Esophagus squamous epithelium (tissue), 5 donors: ENCODE results near the gene SRGAP2. TPM values are rescaled to one million over a fixed set of nuclear protein-coding genes. Genes with fewer than 3 reads are reported as not detected.
A peak's percentile ranks its signal among the peaks of the same experiment; 100 is the strongest.
"Not testable (repeated sequence)": the region's sequence is repeated elsewhere in the genome, so short reads cannot be mapped to it uniquely, and the experiment has no call there.

ENCODE experiments used
- DNase-seq: peaks from one replicate; lab custom pipeline; 2025; lab: John Stamatoyannopoulos, UW
- H3K27ac ChIP-seq, 4 donors: fragments of 200-600 bp; sonication (generic); one replicate each; pipeline ENCODE4 v1.5.1; 2016 to 2019; ENCODE audit warnings: mild to moderate bottlenecking in 1 of 4
- H3K27me3 ChIP-seq, 4 donors: fragments of 200-600 bp; sonication (generic); 1 replicate in 3 of 4; 2 replicates in 1 of 4; pipeline versions ENCODE4 v1.5.1 to v1.6.0; 2017 to 2021; ENCODE audit warnings: antibody characterized with exemption in 1 of 4
- H3K36me3 ChIP-seq, 3 donors: fragments of 200-600 bp; sonication (generic); one replicate each; pipeline ENCODE4 v1.5.1; 2016 to 2019
- H3K4me1 ChIP-seq, 3 donors: fragments of 200-600 bp; sonication (generic); one replicate each; pipeline ENCODE4 v1.5.1; 2017 to 2019
- H3K4me3 ChIP-seq, 4 donors: fragments of 200-600 bp; sonication (generic); 1 replicate in 3 of 4; 2 replicates in 1 of 4; pipeline ENCODE4 v1.5.1; 2016 to 2019; ENCODE audit warnings: mild to moderate bottlenecking in 2 of 4, moderate library complexity in 1 of 4
- H3K9me3 ChIP-seq, 3 donors: fragments of 200-600 bp; sonication (generic); one replicate each; pipeline ENCODE4 v1.5.1; 2016 to 2019
- CTCF ChIP-seq, 6 experiments: fragments of 450-650 bp in 4 of 6; fragments of 200-600 bp in 2 of 6; sonication (generic) in 2 of 6; IDR thresholded peaks; one replicate each; pipeline ENCODE4 v1.5.1; 2016 to 2019; ENCODE audit warnings: antibody characterized with exemption in 6 of 6, mild to moderate bottlenecking in 4 of 6, moderate library complexity in 4 of 6
- WGBS, 2 donors: methylation state at CpG; one replicate each; pipeline ENCODE4 v1.1.5; 2018; 5-methylcytosine and 5-hydroxymethylcytosine counted together
- intact Hi-C: fragments of 100-400 bp; cut with DNase I; formaldehyde crosslinking; loops from one replicate; pipeline ENCODE4 v1.15.0; 2022
- total RNA-seq, 4 donors: library from RNA; depleted of rRNA; stranded (reverse); fragments of >200 nt; gene quantifications; one replicate each; pipeline ENCODE4 v1.1.0, GENCODE V29; 2016
- donor health status: DM: yes; HTN: yes; CAD: no.

The SRGAP2 gene
- total RNA-seq: 10 to 100 TPM; 23.5 to 39.1 (median 28.1) TPM

- H3K36me3 ChIP-seq, H3K9me3 ChIP-seq, intact Hi-C loops, H3K27me3 ChIP-seq, H3K4me1 ChIP-seq: not testable (repeated sequence)
- peak within 1 kb of the TSS; percentile 82 to 94 (median 92) for H3K27ac ChIP-seq
- peak within 1 kb of the TSS; percentile 44 to 73 (median 62) for H3K4me3 ChIP-seq
- 0% methylated on average over 4 of the region's 63 CpGs; no CpG with 5 or more reads in 1 of the 2 donors for WGBS, 2 donors
- DNase-seq: peak; percentile 1
Observed at GRCh38 chr1:206203364-206204158, at the start of gene SRGAP2. TSS of gene SRGAP2 (plus strand) at chr1:206203541. CDS start at chr1:206205971, 2,430 bp downstream.

DNA sequence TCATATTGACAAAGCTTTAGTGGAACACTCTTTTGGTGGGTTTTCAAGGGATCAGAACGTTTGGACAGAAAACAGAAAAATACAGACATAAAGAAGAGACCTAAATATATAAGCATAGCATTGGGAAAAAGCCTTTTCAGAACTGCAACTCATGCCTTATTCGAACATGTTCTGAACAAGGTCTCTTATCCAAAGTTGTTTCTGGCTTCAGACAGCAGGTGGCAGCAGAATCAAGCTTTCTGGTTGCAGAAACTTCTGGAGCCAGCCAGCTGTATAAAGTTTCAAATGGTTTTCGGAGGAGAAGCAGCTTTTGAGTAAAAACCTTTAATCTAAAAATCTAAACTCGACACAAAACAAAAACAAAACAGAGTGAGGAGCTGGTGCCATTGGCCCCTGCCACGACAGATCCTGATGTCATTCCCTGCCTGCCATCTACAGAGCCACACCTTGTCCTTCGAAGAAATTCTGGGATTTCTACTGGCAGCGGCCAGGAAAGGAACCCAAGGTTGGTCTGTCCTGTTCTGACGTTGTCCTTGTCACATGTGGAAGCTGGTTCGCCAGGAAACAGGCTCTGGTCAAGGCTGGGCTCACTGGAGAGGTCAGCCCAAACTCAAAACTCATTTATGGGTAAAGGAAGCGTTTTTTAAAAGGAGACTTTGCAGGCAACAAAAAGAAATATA lies 35.9 kb upstream of the SRGAP2 start:
- H3K4me3 ChIP-seq, H3K27ac ChIP-seq, intact Hi-C loops, H3K4me1 ChIP-seq, H3K9me3 ChIP-seq, H3K27me3 ChIP-seq, H3K36me3 ChIP-seq, DNase-seq: not testable (repeated sequence)
- 31% methylated on average over 4 of the region's 10 CpGs; no CpG with 5 or more reads in 1 of the 2 donors for WGBS, 2 donors
- TF ChIP-seq CTCF (IDR thresholded peaks at IDR 0.05): peak in 1 of 6 experiments; percentile 19

- not testable (repeated sequence) for DNase-seq
Observed at GRCh38 chr1:206169794-206170193, 33.5 kb upstream of the SRGAP2 start.

GRCh38 chr1:206173110-206173719 lies 30.1 kb upstream of the SRGAP2 start:
- H3K4me3 ChIP-seq, H3K27me3 ChIP-seq, H3K9me3 ChIP-seq, H3K36me3 ChIP-seq, DNase-seq, intact Hi-C loops, H3K27ac ChIP-seq: not testable (repeated sequence)
- H3K4me1 ChIP-seq: peaks cover 0 to 11% (median 0%) of the 10 kb centered on the region in 3 donors
- WGBS, 2 donors: 100% methylated on average over 1 of the region's 2 CpGs; no CpG with 5 or more reads in 1 of the 2 donors

More at GRCh38 chr1:206169794-206170193, 33.5 kb upstream of the SRGAP2 start:
- H3K27me3 ChIP-seq, H3K27ac ChIP-seq, H3K9me3 ChIP-seq, intact Hi-C loops, H3K4me3 ChIP-seq, H3K4me1 ChIP-seq, H3K36me3 ChIP-seq: not testable (repeated sequence)
- WGBS, 2 donors: 16 to 45% methylated on average over 1 to 2 of the region's 3 CpGs

DNA sequence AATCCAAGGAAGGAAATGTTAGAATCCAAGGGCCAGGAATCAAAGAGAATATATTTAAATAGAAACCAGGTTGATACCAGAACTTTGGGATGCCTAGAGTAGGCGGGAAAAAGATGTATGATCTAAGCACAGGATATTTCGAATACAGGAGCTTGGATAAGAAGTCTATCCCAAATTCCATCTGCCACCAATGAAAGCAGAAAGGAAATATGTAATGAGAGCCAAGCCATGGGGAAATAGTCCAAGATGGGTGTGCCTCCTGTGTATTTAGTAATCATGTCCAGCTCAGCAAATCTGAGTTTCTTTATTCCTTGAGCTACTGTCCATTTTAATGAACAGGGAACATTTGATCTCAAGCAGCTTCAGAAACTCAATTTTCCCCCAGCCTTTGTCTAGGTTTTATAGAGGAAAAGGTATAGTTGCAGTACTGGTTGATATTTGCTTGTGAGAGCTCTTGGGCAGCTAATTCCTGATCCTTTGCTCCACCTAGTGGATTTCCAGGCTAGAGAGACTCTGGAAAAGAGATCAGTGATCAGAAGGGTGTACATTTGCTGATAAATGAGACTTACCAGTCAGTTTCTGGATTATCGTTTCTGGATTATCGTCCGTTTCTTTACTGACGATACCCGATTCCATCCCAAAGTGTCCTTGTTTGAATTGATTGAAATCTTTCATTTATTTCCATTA lies 29.0 kb upstream of the SRGAP2 start:
- DNase-seq, intact Hi-C loops, H3K27me3 ChIP-seq, H3K36me3 ChIP-seq, H3K9me3 ChIP-seq, H3K4me3 ChIP-seq: not testable (repeated sequence)
- peak overlapping the region in 1 of 4 donors; percentile 36 for H3K27ac ChIP-seq
- peak in 3 of 6 experiments; percentile 7 to 24 (median 13) for TF ChIP-seq CTCF (IDR thresholded peaks at IDR 0.05)
- peaks cover 0 to 11% (median 0%) of the 10 kb centered on the region in 3 donors for H3K4me1 ChIP-seq
- WGBS, 2 donors: 87 to 92% methylated on average over 5 of the region's 7 CpGs

- 29 to 36% methylated on average over 1 of the region's 4 CpGs for WGBS, 2 donors
- DNase-seq: not testable (repeated sequence)
Observed at GRCh38 chr1:206175459-206176113, 27.8 kb upstream of the SRGAP2 start.

DNA sequence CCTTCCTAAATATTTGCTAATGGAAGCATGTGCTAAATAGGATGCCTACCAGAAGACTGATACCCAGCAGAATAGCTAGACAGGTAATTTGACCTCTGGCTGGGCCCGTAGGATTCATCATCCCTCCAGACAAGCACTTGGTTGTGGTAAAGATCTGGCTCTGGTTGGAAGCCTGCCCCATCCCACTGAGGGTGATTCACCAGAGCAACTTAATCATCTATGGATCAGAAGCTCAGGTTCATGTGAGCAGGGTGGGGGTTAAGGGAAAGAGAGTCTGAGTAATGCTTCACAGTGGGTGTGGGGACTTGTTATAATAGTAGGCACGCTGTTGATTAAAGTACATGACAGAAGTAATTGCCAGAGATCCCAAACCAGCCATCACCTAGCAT lies 27.2 kb upstream of the SRGAP2 start:
- DNase-seq, H3K9me3 ChIP-seq, H3K4me3 ChIP-seq, H3K27ac ChIP-seq, H3K27me3 ChIP-seq, H3K36me3 ChIP-seq, intact Hi-C loops: not testable (repeated sequence)
- no CpG with 5 or more reads among the region's 2 CpGs for WGBS, 2 donors
- H3K4me1 ChIP-seq: peaks cover 0 to 11% (median 0%) of the 10 kb centered on the region in 3 donors

More at GRCh38 chr1:206175459-206176113, 27.8 kb upstream of the SRGAP2 start:
- Histone ChIP-seq H3K4me1 (peaks cover 0 to 11% (median 0%) of the 10 kb centered on the region in 3 donors), H3K27ac (peak overlapping the region in 2 of 4 donors; percentile 57 to 61)
- H3K4me3 ChIP-seq, intact Hi-C loops, H3K9me3 ChIP-seq, H3K27me3 ChIP-seq, H3K36me3 ChIP-seq: not testable (repeated sequence)
- peak in 2 of 6 experiments; percentile 18 to 41 for TF ChIP-seq CTCF (IDR thresholded peaks at IDR 0.05)

DNA sequence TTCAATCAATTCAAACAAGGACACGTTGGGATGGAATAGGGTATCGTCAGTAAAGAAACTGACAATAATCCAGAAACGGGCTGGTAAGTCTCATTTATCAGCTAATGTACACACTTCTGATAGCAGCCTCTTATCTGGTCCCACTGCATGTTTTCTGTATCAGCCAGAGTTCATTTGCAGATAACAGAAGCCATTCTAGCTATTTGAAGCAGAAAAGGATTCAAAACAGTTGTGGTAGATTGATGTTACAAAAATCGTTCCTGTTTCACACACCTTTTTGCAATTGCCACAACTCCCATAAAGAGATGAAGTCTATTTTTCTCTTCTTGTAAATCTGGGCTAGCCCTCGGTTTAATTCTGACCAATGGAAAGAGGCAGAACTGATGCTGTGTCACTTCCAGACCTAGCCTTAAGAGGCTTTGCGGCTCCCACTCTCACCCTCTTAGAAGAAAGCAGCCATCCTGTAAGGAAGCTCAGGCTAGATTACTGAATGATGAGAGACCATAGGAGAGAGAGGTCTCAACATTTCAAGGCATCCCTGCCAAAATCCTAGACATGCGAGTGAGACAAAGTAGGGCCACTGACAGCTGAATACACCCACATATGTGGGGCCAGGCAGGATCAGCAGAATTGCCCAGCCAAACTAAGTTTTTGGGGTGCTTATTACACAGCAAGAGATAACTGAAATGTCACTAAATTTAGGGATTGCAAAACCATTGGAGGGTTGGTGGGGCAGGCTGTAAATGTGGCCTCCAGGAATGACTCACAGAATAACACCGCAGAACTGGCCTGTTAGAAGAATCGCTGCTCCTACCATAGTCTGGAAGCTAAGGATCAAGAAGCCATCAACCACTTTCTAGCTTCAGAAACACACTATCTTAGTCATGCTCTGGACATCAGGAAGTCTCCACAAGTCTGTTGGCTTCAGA lies 25.0 kb upstream of the SRGAP2 start:
- 75 to 80% methylated on average over 4 to 5 of the region's 9 CpGs for WGBS, 2 donors
- H3K9me3 ChIP-seq, H3K27ac ChIP-seq, intact Hi-C loops, H3K4me3 ChIP-seq, H3K36me3 ChIP-seq, DNase-seq, H3K27me3 ChIP-seq: not testable (repeated sequence)
- H3K4me1 ChIP-seq: peaks cover 0 to 11% (median 0%) of the 10 kb centered on the region in 3 donors
